ENCODE results near the gene CNIH4.
"Not testable (repeated sequence)": the region's sequence is repeated elsewhere in the genome, so short reads cannot be mapped to it uniquely, and the experiment has no call there.

CNIH4 gene

DNA sequence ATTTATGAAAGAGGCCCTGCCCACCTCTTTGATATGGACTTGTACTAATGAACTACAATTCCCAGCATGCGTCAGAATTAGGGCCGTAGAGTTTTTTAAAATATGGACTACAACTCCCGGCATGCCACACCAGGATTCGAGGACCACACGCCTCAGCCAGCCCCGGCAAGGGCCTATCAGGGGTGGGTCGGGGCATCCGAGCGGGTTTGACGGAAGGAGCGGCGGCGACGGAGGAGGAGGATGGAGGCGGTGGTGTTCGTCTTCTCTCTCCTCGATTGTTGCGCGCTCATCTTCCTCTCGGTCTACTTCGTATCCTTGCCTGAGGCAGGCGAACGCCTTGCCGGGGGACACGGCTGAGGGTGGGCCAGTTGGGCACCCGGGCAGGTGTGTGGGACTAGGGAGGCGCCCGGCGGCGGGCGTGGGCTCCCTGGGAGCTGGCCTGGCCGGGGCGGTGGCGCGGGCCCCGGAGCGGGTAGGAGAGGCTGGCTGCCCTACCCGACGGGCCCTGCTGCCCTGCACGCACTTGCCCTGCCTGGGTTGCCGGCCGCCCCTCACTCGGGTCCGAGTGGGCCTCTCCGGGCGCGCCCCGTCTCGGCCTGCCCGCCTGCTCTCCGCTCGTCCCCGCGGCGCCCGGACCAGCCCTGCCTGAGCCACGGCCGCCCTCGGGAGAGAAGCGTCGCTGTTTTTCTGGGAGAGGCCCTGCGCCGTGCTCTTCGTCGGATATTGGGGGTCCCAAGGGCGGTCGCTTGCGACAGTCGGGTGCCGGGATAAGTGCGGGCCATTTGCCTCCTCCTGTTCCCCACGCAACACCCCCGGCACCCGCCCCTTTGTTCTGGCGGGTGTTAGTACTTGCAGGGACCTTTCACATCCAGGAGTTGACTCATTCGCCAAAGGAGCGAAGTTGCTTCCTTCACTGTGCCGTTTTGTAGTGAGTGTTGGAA lies at the start of gene CNIH4:
CNIH4 (plus strand) TSS at position 195 of the 941 bp plus-strand sequence; CDS start at position 241, 46 bp downstream.
- peak; percentile 91 for DNase-seq

DNA sequence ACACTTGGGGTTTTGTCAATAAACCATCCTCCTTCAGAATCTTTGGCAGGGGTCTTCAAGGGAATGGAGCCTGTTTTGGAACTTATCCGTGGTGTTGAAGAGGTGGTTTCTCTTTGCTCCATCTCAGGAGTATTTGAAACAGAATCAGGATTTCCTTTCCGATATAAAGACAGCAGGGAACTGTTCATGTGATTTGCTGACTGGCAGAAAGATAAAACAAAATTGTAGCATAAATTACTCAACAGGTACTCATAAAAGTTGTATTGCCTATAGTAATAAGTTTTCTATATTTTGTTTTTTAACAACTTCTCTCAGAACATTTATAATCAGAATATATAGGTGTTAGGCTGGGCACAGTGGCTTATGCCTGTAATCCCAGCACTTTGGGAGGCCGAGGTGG lies 48.6 kb upstream of the CNIH4 start:
- no peak for DNase-seq

DNA sequence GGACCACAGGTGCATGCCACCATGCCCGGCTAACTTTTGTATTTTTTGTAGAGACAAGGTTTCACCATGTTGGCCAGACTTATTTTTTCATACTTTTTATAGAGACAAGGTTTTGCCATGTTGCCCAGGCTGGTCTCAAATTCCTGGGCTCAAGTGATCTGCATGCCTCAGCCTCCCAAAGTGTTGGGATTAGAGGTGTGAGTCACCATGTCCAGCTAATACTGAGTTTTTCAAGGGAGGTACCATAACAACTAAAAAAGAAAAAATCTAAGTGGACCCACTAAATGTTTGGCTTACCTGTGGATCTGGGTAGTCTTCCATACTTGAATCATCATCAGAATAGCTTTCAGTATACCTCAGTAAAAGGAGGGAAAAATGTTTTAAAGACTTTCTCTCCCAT lies 45.2 kb upstream of the CNIH4 start:
- DNase-seq = not testable (repeated sequence)

DNA sequence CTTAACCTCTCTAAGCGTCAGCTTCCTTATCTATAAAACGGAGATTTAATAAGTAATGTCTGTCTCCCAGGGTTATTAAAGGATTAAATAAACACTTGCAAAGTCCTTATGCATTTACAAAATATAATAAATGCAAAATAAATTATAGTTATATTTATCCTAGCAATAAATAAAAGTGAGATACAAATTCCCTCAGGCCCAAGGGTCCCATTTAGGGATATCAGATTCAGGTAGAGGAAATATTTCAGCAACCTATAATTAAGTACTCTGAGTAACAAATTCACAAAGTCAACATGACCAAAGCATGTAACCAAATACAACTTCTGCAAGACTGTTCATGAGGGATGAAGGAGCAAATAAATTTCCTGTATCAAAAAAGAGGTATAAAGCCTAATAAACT lies 44.7 kb upstream of the CNIH4 start:
- DNase-seq = no peak

DNA sequence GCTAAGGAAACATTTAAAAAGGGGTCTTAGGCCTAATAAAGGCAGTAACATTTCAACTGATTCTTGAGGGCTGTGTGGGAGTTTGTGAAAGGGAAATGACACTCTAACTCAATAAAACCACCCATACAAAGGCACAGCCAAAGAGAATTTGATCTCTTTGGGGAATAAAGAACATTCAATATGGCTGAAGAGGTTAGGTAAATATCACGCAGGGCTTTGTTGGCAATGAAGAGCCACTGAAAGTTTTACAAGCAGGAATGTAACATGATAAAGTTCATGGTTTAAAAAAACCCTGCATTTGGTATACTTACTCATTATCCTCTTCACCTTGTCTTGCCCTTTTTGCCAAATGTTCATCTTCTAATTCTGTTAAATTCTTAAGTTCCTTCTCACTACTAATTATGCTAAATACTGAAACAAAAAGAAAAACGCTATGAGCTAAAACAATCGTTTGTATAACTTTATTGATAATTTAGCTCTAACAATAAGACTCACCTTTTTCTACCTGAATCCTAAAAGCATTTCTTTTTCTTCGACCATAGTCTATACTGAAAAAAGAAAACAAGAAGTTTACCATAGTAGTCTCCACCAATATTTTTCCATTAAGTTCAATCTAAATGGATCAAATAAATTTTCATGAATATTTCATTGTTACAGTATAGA lies 39.2 kb upstream of the CNIH4 start:
- DNase-seq = no peak

DNA sequence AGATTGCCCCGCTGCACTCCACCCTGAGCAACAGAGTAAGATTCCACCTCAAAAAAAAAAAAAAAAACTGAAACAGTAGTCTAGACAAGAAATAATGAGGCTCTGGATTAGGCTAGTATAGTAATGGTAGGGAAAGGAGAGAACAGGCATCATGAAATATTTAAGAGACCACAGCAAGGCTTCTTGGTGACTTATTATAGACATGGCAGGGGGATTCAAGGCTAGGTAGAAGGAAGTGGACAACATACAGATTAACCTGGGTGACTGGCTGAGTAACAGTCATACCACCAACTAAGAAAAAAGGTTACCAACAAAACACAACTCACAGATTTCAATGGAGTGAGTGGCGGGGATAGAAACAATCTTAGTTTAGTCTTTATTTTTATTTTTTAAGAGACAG lies 35.0 kb upstream of the CNIH4 start:
- DNase-seq = no peak

DNA sequence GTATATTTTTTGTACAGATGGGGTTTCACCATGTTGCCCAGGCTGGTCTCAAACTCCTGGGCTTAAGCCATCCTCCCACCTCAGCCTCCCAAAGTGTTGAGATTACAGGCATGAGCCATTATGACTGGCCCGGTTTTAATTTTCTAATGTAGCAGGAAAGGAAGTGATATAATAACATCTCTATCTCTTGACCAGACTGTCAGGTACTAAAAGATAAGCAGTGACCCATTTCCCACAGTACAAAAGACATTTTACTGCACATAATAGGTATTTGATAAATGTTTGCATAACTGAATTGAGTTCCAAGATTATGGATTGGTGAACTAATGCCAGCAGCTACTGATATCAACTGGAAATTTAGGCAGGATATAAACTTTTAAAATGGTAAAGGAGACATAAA lies 30.7 kb upstream of the CNIH4 start:
- no peak for DNase-seq

DNA sequence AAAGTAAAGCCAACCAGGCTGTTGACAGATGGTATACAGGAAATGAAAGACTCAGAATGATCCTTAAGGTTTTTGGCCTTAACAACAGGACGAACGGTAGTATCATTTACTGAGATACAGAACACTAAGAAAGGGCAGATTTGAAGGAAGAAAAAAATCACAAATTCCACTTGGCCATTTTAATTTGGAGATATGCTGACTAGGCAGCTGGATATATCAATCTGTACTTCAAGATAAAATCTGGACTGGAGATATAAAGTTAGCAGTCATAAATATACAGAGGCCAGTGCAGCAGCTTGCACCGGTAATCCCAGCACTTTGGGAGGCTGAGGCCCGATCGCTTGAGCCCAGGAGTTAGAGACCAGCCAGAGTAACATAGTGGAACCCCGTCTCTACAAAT lies 28.0 kb upstream of the CNIH4 start:
- no peak for DNase-seq

DNA sequence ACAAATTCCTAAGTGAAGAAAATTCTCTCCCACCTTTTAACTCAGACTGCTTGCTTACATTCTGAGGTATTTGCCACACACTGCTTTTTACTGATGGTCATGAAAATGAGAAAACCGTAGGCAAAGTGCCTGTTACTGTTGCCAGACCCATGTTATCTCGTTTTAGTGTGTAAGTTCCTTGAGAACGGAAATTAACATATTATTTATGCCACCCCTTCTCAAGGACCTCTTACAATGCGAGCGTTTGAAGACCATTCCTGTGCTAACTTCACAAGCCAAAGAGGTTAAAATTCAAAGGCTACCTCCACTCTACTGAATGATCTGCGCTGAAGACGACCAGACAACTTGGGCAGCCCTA lies 27.2 kb upstream of the CNIH4 start:
- DNase-seq = no peak

DNA sequence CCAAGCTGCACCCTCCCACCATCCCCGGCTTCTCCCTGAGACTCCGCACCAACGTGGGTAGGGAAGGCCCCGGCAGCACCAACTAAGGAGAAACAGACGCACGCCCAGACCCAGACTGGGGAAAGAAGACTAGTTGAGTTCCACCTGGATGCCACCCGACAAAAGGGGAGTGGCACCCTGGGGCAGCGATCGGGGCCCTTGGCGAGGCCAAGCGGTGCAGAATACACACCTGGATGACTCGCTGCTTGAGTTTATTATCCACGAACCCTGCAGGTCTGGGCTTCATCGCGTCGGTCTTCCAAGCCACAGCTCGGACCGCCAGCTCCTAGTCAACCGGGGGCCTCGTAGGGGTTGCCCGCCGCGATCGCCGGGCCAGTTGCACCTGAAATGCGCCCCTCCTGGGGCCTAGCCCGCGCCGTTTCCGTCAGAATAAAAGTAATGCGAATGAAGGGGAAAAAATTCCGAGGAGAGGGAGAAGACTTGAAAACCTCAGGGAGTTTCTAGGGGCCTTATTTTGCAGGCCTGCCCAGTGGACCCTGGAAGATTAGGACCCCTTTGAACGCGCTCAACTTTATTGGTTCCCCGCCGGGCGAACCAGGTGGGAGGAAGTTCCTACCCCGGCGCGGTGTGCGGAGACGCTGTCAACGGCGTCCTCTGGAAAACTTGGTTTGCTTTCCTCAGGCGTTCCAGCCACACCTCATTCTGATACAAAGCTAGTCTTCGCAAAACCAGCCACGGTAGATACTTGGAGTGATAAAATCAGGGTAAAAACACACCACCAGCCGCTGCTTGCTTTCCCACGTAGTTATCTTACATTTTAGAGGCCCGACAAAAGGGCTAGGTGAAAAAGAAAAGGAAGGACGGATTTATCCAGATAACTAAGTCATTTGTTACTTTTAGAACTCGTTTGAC lies 26.6 kb upstream of the CNIH4 start, which contains the start of gene NVL:
NVL (minus strand) TSS at position 331 of the 912 bp plus-strand sequence; CDS start at position 286, 45 bp downstream.
- peak; percentile 85 for DNase-seq

DNA sequence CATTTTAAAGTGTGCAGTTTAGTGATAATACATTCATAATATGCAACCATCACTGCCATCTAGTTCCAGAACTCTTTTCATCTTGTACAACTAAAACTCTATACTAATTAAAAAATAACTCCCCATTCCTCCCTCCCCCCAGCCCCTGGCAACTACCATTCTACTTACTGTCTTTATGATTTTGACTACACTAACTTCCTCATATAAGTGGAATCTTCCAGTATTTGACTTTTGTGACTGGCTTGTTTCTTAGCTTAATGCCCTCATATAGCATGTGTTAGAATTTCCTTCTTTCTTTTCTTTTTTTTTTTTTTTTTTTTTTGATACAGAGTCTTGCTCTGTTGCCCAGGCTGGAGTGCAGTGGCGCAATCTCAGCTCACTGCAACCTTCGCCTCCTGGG lies 25.4 kb upstream of the CNIH4 start:
- DNase-seq = no peak

DNA sequence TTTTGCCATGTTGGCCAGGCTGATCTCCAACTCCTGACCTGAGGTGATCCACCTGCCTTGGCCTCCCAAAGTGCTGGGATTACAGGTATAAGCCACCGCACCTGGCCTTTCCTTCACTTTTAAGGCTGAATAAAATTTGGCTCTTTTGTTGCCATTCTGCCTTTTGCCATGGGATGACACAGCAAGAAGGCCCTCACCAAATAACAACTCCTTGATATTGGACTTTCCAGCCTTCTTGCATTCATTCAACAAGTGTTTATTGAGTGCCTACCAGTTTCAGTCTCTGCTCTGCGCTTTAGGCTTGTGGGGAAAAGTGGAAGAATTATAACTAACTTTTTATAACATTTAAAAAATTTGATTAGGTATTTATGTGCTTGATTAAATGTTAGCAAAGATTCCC lies 24.9 kb upstream of the CNIH4 start:
- DNase-seq = no peak

DNA sequence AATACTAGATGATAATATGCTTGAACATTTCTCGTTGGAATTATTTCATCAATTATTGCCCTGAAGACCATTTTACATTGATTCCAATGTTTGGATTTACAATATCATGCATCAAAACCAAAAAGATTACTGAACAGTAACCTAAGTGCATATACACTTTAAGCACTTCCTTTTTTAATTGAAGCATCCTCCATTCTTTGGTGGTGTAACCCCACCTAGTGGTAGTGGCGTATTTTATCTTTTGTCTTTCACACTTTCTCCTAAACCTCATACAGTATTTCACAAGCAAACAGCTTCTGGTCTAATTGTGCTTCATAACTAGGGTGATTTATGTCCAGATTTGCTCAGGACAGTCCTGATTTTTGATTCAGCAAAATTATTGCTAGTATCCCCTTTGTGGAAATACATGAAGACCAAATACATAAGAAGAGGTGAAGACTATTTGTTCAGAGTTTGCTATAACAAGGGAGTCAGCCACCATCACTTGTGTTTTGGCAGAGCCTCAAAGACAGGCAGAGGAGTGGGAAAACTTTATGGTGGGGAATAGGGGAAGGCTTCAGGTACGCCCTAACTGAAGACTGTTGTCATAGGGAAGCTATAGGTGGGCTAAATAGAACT lies 23.3 kb upstream of the CNIH4 start:
- peak; percentile 39 for DNase-seq

DNA sequence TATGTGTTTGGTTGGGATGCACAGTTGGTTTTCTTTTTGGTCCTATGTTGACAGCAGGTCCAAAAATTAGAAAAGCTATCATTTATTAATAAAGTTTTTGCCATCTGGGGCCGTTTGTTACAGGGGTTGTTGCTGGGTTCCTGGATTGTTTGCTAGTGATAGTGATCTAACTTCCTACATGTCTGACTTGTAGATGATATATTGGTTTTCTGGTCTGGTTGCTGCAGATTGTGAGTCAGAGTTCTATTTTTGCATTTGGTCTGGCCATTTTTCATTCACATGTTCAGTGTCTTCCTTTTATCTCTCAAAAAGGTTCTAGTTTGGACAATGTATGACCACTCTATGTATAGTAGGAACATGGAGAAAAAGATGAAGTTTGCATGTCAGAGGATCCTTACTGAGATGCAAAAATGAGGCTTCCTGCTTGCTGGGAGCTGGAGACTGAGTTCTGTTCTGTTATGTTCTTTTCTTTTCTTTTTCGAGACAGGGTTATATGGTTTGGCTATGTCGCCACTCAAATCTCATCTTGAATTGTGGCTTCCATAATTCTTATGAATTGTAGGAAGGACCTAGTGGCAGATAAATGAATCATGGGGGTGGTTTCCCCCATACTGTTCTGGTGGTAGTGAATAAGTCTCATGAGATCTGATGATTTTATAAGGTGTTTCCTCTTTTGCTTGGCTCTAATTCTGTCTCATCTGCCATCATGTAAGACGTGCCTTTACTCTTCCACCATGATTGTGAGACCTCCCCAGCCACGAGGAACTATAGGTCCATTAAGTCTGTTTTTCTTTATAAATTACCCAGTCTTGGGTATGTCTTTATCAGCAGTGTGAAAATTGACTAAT lies 22.5 kb upstream of the CNIH4 start:
- DNase-seq = no peak

DNA sequence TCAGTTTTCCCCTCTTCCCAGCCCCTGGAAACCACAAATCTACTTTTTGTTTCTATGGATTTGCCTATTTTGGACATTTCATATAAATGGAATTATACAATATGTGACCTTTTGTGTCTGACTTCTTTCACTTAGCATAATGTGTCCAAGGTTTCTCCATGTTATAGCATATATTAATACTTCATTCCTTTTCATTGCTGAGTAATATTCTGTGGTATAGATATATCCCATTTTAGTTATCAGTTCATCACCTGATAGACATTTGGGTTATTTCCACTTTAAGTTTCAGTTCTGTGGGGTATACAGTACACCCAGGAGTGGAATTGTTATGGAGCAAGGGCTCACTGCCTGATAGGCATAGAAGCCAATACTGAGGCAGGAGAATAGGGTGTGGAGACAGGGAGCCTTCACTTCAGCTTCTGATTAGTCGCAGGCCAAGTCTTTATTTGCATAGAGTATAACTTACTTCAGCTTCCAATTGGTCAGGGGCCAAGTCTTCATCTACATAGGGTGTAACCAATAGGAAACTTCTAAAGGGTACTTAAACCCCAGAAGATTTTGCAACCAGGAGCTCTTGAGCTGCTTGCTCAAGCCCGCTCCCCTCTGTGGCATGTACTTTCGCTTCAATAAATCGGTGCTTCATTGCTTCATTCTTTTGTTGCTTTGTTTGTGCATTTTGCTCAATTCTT lies 18.4 kb upstream of the CNIH4 start:
- DNase-seq = no peak

DNA sequence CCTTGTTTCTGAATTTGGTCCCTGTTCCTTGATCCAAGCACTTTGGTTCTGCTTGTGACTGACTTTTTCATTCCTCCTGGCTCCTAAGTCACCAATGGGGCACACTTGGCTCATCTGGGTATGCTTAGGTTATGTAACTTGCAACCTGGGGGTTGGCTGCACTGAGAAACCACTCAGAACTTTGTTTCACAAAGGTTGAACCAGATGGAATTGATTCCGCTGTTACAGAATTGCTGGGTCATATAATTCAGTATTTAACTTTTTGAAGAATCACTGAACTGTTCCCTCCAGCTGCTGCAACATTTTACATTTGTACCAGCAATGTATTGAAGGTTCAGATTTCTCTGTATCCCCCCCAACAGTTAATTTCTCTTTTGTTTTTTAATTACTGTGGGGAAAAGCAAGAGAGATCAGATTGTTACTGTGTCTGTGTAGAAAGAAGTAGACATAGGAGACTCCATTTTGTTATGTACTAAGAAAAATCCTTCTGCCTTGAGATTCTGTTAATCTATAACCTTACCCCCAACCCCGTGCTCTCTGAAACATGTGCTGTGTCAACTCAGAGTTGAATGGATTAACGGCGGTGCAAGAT lies 17.1 kb upstream of the CNIH4 start:
- DNase-seq = no peak

DNA sequence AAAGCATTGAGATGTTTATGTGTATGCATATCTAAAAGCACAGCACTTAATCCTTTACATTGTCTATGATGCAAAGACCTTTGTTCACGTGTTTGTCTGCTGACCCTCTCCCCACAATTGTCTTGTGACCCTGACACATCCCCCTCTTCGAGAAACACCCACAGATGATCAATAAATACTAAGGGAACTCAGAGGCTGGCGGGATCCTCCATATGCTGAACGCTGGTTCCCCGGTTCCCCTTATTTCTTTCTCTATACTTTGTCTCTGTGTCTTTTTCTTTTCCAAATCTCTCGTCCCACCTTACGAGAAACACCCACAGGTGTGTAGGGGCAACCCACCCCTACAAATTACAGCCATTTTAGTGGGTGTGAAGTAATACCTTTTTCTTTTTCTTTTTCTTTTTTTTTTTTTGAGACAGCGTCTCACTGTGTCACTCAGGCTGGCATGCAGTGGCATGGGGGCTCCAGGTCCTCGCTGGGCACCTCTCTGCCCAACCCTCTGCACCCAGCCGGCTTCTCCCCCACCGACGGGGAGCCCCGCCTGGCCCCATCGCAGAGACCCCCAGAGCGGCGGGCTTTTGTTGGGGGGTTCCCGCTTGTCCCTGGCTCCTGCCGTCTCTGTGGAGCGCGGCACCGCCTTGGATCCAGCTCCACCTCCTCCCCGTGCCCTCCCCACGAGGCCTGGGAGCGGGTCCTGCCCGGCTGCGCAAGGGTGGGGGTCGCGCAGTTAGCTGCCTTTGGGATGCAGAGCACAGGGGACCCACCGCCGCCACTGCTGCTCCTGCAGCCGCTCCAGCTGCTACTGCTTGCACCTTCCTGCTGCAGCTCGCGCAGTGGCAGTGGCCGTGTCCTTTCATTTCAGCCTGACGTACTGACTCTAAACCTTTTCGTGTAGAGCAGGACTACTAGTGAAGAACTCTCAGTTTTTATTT lies 16.0 kb upstream of the CNIH4 start:
- DNase-seq = peak; percentile 35

DNA sequence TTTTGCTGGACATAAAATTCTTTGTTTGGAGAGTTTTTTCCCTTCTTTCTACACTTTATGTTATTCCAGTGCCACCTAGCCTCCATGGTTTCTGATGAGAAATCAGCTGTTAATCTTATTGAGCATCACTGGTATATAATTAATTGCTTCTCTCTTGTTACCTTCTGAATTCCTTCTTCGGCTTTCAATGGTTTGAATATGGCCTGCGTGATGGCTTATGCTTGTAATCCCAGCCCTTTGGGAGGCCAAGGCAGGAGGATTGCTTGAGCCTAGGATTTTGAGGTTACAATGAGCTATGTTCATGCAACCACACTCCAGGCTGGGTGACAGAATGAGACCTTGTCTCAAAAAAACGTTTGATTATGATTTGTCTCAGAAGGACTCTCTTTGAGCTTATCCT lies 13.0 kb upstream of the CNIH4 start:
- no peak for DNase-seq

DNA sequence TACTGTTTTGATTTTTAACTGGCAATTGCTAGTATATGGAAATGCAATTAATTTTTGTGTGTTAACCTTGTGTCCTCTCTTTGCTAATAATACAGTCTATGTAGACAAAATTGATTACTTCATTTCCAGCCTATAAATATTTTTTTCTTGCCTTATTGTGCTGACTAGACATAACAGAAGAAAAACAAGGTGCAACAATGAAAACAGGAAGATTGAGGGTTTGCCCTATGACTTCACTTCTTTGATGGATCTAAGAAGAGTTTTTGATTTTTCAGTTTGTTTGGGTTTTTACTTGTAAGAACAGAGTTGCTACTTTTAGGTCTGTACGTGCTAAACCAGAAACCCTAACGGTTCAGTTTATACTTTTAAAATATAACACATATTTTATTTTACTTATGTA lies 8.5 kb upstream of the CNIH4 start:
- no peak for DNase-seq

DNA sequence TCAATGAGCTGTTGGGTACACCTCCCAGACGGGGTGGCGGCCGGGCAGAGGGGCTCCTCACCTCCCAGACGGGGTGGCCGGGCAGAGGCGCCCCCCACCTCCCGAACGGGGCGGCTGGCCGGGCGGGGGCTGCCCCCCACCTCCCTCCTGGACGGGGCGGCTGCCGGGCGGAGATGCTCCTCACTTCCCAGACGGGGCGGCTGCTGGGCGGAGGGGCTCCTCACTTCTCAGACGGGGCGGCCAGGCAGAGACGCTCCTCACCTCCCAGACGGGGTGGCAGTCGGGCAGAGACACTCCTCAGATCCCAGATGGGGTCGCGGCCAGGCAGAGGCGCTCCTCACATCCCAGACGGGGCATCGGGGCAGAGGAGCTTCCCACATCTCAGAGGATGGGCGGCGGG lies 7.0 kb upstream of the CNIH4 start:
- not testable (repeated sequence) for DNase-seq
